ENCODE results near the gene EHMT1.
"Not testable (repeated sequence)": the region's sequence is repeated elsewhere in the genome, so short reads cannot be mapped to it uniquely, and the experiment has no call there.

Gene EHMT1

GRCh38 chr9:137726336-137726735 lies 107.5 kb downstream of the EHMT1 start:
- H3K9me3 ChIP-seq (ENCODE audit: control insufficient read depth in 1 of 2, low read length in 2 of 2); H3K4me3 ChIP-seq (ENCODE audit: low read depth in 1 of 2, low read length in 2 of 2); H3K27me3 ChIP-seq (ENCODE audit: low read depth, low read length); H3K27ac ChIP-seq (ENCODE audit: low read length); H3K4me1 ChIP-seq (ENCODE audit: control insufficient read depth in 1 of 2, insufficient read depth in 2 of 2, low read length in 2 of 2): not testable (repeated sequence)
- peaks cover 25% of the 10 kb centered on the region in 2 donors for H3K36me3 ChIP-seq (ENCODE audit: control insufficient read depth in 1 of 2, insufficient read depth in 2 of 2, low read length in 2 of 2)

GRCh38 chr9:137726764-137727163 lies 108.0 kb downstream of the EHMT1 start:
- H3K4me1 ChIP-seq (ENCODE audit: control insufficient read depth in 1 of 2, insufficient read depth in 2 of 2, low read length in 2 of 2) = peaks cover 0 to 8% of the 10 kb centered on the region in 2 donors
- H3K36me3 ChIP-seq (ENCODE audit: control insufficient read depth in 1 of 2, insufficient read depth in 2 of 2, low read length in 2 of 2) = peaks cover 25 to 29% of the 10 kb centered on the region in 2 donors
- no peak overlapping the region for H3K27ac ChIP-seq (ENCODE audit: low read length)
- no peaks in the 10 kb centered on the region for H3K9me3 ChIP-seq (ENCODE audit: control insufficient read depth in 1 of 2, low read length in 2 of 2)
- H3K27me3 ChIP-seq (ENCODE audit: low read depth, low read length) = no peaks in the 10 kb centered on the region
- H3K4me3 ChIP-seq (ENCODE audit: low read depth in 1 of 2, low read length in 2 of 2) = no peak overlapping the region

DNA sequence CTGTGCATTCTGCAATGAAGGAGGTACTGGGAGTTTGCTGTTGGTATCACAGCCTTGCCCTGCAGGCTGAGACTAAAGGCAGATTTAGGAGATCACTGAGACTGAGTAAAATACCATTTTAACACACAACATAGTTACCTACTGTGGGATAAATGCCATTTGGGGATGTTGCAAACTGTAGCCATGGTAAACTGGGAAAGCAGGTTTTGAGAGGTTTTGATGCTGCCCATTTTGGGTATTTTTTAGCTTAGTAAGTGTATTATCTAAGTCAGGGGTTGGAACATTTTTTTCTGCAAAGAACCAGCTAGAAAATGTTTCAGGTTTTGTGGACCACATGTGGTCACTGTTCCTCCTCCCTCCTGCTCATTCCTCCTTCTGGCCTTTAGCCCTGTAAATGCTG lies 108.9 kb downstream of the EHMT1 start:
- Histone ChIP-seq H3K4me1 (ENCODE audit: control insufficient read depth in 1 of 2, insufficient read depth in 2 of 2, low read length in 2 of 2) (peaks cover 0 to 8% of the 10 kb centered on the region in 2 donors), H3K9me3 (ENCODE audit: control insufficient read depth in 1 of 2, low read length in 2 of 2) (no peaks in the 10 kb centered on the region), H3K4me3 (ENCODE audit: low read depth in 1 of 2, low read length in 2 of 2) (no peak overlapping the region), H3K27ac (ENCODE audit: low read length) (no peak overlapping the region), H3K27me3 (ENCODE audit: low read depth, low read length) (no peaks in the 10 kb centered on the region), H3K36me3 (ENCODE audit: control insufficient read depth in 1 of 2, insufficient read depth in 2 of 2, low read length in 2 of 2) (peaks cover 29 to 39% of the 10 kb centered on the region in 2 donors)

DNA sequence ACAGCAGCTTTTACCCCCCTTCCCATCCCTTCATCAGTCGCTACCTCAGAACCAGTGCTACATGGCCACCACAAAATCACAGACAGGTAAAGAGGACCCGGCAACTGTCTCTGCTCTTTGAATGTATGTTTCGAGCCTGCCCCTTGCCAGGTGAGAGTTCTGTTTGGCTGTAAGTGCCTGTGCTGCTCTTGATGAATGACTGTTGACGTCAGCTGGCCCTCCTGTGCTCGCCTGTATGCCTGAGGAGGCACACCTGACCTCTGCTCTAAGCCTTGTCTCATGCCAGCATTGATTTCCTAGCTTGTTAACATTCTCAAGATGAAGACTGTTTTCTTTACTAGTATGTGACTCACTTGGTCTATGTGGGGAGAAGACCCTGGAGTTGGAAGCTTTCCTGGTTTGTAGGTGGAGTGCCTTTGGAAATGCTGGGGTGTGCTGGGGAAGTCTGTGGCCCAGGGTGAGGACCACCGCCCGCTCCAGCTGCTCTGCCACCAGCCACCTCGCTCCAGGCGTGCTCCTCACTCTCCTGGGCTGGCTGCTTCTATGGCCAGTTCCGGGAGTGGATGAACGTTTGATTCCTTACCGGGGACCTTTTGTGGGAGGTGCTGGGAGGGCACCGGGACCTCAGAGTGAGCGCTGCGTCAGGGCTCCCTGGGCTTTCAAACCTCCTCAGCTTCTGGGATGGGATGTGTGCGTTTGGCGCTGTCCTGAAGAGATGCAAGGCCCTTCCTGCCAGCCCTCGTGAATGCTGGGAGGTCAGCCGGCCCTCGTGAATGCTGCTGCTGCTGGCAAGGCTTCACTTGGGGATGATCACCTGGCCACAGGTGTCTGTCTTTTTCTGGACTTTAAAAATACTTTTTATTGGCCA lies 109.9 kb downstream of the EHMT1 start:
- H3K27me3 ChIP-seq (ENCODE audit: low read depth, low read length) = no peaks in the 10 kb centered on the region
- peaks cover 29 to 48% of the 10 kb centered on the region in 2 donors for H3K36me3 ChIP-seq (ENCODE audit: control insufficient read depth in 1 of 2, insufficient read depth in 2 of 2, low read length in 2 of 2)
- no peaks in the 10 kb centered on the region for H3K9me3 ChIP-seq (ENCODE audit: control insufficient read depth in 1 of 2, low read length in 2 of 2)
- H3K4me1 ChIP-seq (ENCODE audit: control insufficient read depth in 1 of 2, insufficient read depth in 2 of 2, low read length in 2 of 2) = peaks cover 0 to 8% of the 10 kb centered on the region in 2 donors
- no peak overlapping the region for H3K27ac ChIP-seq (ENCODE audit: low read length)
- H3K4me3 ChIP-seq (ENCODE audit: low read depth in 1 of 2, low read length in 2 of 2) = no peak overlapping the region

DNA sequence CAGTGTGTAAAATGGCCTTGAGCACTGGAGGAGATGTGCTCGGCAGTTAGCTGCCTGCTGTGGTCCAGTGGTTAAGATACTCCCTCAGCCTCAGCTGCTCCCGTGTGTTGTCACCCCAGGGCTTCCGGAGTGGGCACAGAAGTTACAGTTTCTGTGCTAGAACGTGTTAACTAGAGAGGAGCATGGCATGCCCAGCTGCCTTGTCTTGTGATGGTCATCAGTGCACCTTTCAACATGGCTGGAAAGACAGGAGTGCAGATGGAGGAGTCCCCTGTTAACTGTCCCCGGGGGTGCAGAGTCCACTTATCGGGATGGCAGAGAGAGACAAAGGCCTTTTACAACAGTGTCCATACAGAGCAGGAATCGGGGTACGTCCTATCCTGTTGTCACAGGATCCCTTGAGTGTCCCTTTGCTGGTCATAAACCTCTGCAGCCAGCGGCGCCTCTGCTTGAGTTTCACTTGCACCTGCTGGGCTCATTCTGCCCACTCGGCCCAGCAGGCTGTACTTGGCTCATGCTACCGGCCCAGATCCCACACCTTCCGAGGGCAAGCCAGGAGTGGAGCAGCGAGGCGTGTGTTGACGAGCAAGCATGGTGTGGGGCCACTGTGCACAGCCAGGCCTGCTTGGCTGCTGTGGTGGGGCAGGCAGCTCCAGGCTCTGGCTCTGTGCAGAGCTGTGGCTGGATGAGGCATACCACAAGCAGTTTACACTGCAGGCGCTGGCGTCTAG lies 112.6 kb downstream of the EHMT1 start:
- H3K4me1 ChIP-seq (ENCODE audit: control insufficient read depth in 1 of 2, insufficient read depth in 2 of 2, low read length in 2 of 2) = no peaks in the 10 kb centered on the region
- no peaks in the 10 kb centered on the region for H3K27me3 ChIP-seq (ENCODE audit: low read depth, low read length)
- no peak overlapping the region for H3K4me3 ChIP-seq (ENCODE audit: low read depth in 1 of 2, low read length in 2 of 2)
- H3K36me3 ChIP-seq (ENCODE audit: control insufficient read depth in 1 of 2, insufficient read depth in 2 of 2, low read length in 2 of 2) = peaks cover 28 to 62% of the 10 kb centered on the region in 2 donors
- no peaks in the 10 kb centered on the region for H3K9me3 ChIP-seq (ENCODE audit: control insufficient read depth in 1 of 2, low read length in 2 of 2)
- no peak overlapping the region for H3K27ac ChIP-seq (ENCODE audit: low read length)

- Histone ChIP-seq H3K27me3 (ENCODE audit: low read depth, low read length) (no peaks in the 10 kb centered on the region), H3K36me3 (ENCODE audit: control insufficient read depth in 1 of 2, insufficient read depth in 2 of 2, low read length in 2 of 2) (peaks cover 23 to 57% of the 10 kb centered on the region in 2 donors), H3K4me3 (ENCODE audit: low read depth in 1 of 2, low read length in 2 of 2) (no peak overlapping the region)
Observed at GRCh38 chr9:137731947-137732813, 113.4 kb downstream of the EHMT1 start.

DNA sequence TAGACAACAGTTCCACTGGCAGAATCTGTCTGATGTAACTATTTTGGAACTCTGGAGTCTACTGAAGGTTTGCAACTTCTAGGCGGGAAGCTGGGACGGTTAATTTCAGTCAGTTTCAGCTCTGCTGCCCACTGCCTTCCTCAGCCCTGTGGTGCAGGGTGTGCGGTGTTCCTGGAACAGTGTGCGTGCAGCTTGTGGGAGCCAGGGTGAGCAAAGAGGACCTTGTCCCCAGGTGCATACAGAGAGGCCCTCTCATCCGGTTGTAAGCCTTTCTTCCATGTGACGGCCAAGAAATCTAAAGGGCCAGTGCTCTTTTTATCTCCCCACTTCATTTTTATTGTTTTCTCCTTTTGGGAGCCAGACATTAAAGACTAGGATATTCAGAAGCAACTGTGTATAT lies 114.6 kb downstream of the EHMT1 start:
- no peak overlapping the region for H3K27ac ChIP-seq (ENCODE audit: low read length)
- no peaks in the 10 kb centered on the region for H3K9me3 ChIP-seq (ENCODE audit: control insufficient read depth in 1 of 2, low read length in 2 of 2)
- no peak overlapping the region for H3K4me3 ChIP-seq (ENCODE audit: low read depth in 1 of 2, low read length in 2 of 2)
- H3K27me3 ChIP-seq (ENCODE audit: low read depth, low read length) = no peaks in the 10 kb centered on the region
- H3K4me1 ChIP-seq (ENCODE audit: control insufficient read depth in 1 of 2, insufficient read depth in 2 of 2, low read length in 2 of 2) = no peaks in the 10 kb centered on the region
- H3K36me3 ChIP-seq (ENCODE audit: control insufficient read depth in 1 of 2, insufficient read depth in 2 of 2, low read length in 2 of 2) = peaks cover 17 to 54% of the 10 kb centered on the region in 2 donors

More at GRCh38 chr9:137731947-137732813, 113.4 kb downstream of the EHMT1 start:
- H3K4me1 ChIP-seq (ENCODE audit: control insufficient read depth in 1 of 2, insufficient read depth in 2 of 2, low read length in 2 of 2) = no peaks in the 10 kb centered on the region
- H3K27ac ChIP-seq (ENCODE audit: low read length) = no peak overlapping the region
- H3K9me3 ChIP-seq (ENCODE audit: control insufficient read depth in 1 of 2, low read length in 2 of 2) = no peaks in the 10 kb centered on the region

DNA sequence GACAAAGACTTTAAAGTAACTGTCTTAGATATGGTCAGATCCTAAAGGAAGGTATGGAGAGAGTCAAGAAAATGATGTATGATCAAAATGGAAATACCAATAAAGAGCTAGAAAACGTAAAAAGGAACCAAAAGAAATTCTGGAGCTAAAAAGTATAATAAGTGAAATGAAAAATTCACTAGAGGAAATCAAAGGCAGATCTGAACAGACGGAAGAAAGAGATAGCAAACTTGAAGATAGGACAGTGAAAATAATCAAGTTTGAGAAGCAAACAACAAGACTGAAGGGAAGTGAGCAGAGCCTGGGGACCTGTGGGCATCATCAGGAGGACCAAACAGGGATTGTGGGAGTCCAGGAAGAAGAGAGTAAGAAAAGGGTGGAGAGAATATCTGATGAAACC lies 115.4 kb downstream of the EHMT1 start:
- H3K27ac ChIP-seq (ENCODE audit: low read length) = no peak overlapping the region
- peaks cover 14 to 48% of the 10 kb centered on the region in 2 donors for H3K36me3 ChIP-seq (ENCODE audit: control insufficient read depth in 1 of 2, insufficient read depth in 2 of 2, low read length in 2 of 2)
- no peaks in the 10 kb centered on the region for H3K4me1 ChIP-seq (ENCODE audit: control insufficient read depth in 1 of 2, insufficient read depth in 2 of 2, low read length in 2 of 2)
- H3K4me3 ChIP-seq (ENCODE audit: low read depth in 1 of 2, low read length in 2 of 2) = no peak overlapping the region
- no peaks in the 10 kb centered on the region for H3K9me3 ChIP-seq (ENCODE audit: control insufficient read depth in 1 of 2, low read length in 2 of 2)
- H3K27me3 ChIP-seq (ENCODE audit: low read depth, low read length) = no peaks in the 10 kb centered on the region

DNA sequence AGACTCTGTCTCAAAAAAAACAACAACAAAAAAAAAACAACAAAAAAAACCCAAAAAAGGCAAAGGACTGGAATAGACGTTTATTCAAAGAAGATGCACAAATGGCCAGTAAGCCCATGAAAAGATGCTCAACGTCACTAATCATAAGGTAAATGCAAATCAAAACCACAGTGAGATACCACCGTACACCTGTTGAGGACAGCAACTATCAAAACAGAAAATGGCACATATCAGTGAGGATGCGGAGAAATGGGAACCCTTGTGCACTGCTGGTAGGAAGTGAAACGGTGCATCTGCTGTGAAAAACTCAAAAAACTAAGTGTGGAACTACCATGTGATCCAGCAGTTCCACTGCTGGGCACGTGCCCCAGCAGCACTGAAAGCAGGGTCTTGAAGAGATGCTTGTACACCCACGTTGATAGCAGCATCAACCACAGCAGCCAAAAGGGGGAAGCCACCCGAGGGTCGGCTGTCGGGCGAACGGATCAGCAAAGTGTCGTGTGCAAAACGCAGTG lies 119.4 kb downstream of the EHMT1 start:
- not testable (repeated sequence) for H3K4me3 ChIP-seq (ENCODE audit: low read depth in 1 of 2, low read length in 2 of 2); H3K27me3 ChIP-seq (ENCODE audit: low read depth, low read length); H3K9me3 ChIP-seq (ENCODE audit: control insufficient read depth in 1 of 2, low read length in 2 of 2); H3K27ac ChIP-seq (ENCODE audit: low read length)
- Histone ChIP-seq H3K36me3 (ENCODE audit: control insufficient read depth in 1 of 2, insufficient read depth in 2 of 2, low read length in 2 of 2) (peaks cover 3 to 18% of the 10 kb centered on the region in 2 donors), H3K4me1 (ENCODE audit: control insufficient read depth in 1 of 2, insufficient read depth in 2 of 2, low read length in 2 of 2) (peaks cover 0 to 16% of the 10 kb centered on the region in 2 donors)

DNA sequence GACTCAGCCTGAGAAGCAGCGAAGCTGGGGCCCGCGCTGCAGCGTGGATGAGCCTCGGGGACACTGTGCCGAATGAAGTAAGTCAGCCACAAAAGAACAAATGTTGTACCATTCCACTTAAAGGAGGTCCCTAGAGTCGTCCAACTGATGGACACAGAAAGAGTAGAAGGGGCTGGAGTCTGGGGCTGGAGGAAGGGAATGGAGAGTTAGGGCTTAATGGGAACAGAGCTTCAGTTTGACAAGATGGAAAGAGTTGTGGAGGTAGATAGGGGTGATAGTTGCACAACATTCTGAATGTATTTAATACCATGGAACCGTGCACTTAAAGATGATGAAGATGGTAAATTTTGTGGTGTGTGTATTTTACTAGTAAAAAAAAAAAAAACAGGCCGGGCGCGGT lies 119.9 kb downstream of the EHMT1 start:
- Histone ChIP-seq H3K27ac (ENCODE audit: low read length) (no peak overlapping the region), H3K36me3 (ENCODE audit: control insufficient read depth in 1 of 2, insufficient read depth in 2 of 2, low read length in 2 of 2) (peaks cover 6 to 17% of the 10 kb centered on the region in 2 donors), H3K4me1 (ENCODE audit: control insufficient read depth in 1 of 2, insufficient read depth in 2 of 2, low read length in 2 of 2) (peaks cover 0 to 16% of the 10 kb centered on the region in 2 donors), H3K9me3 (ENCODE audit: control insufficient read depth in 1 of 2, low read length in 2 of 2) (no peaks in the 10 kb centered on the region), H3K4me3 (ENCODE audit: low read depth in 1 of 2, low read length in 2 of 2) (no peak overlapping the region), H3K27me3 (ENCODE audit: low read depth, low read length) (no peaks in the 10 kb centered on the region)

Data from muscle layer of duodenum (tissue), 2 donors.